Nephron (organoid): ENCODE measurements around the gene FGGY.
"Not testable (repeated sequence)": the region's sequence is repeated elsewhere in the genome, so short reads cannot be mapped to it uniquely, and the experiment has no call there.

Source experiments
- H3K27ac Mint-ChIP-seq, 3 experiments: 2 replicates each; pipeline ENCODE4 v1.8.0; 2020; ENCODE audit warnings: mixed read lengths in 3 of 3, mild to moderate bottlenecking in 2 of 3, moderate library complexity in 1 of 3
- H3K27me3 Mint-ChIP-seq: 2 replicates; pipeline ENCODE4 v1.8.0; 2021; ENCODE audit warnings: low read depth, mild to moderate bottlenecking, moderate library complexity, mixed read lengths
- H3K36me3 Mint-ChIP-seq: 2 replicates; pipeline ENCODE4 v1.8.0; 2020; ENCODE audit warnings: low read depth, mixed read lengths
- H3K4me1 Mint-ChIP-seq: 2 replicates; pipeline ENCODE4 v1.8.0; 2020; ENCODE audit warnings: mixed read lengths
- H3K4me3 Mint-ChIP-seq, 3 experiments: 2 replicates each; pipeline ENCODE4 v1.8.0; 2020; ENCODE audit warnings: mild to moderate bottlenecking in 3 of 3, mixed read lengths in 3 of 3, moderate library complexity in 2 of 3
- H3K9me3 Mint-ChIP-seq: 2 replicates; pipeline ENCODE4 v1.8.0; 2020; ENCODE audit warnings: mixed read lengths
- CTCF ChIP-seq, 3 experiments: fragments of 200-600 bp; sonication (generic); IDR thresholded peaks; one replicate each; pipeline ENCODE4 v1.5.0; 2021; ENCODE audit warnings: antibody characterized with exemption in 3 of 3; ENCODE audit not compliant: unreplicated experiment in 3 of 3

The FGGY gene

GRCh38 chr1:59528471-59528870, 231.6 kb downstream of the FGGY start:
- H3K4me3 Mint-ChIP-seq: no peak overlapping the region
- H3K36me3 Mint-ChIP-seq: peaks cover 9% of the 10 kb centered on the region
- peaks cover 8% of the 10 kb centered on the region for H3K9me3 Mint-ChIP-seq
- no peaks in the 10 kb centered on the region for H3K27me3 Mint-ChIP-seq
- H3K4me1 Mint-ChIP-seq: peaks cover 1% of the 10 kb centered on the region
- H3K27ac Mint-ChIP-seq: no peak overlapping the region
- TF ChIP-seq CTCF (IDR thresholded peaks at IDR 0.05; ENCODE audit: unreplicated experiment in 3 of 3): no peak

GRCh38 chr1:59528900-59529299, 232.0 kb downstream of the FGGY start:
- Mint-ChIP-seq H3K27ac (no peak overlapping the region), H3K36me3 (peaks cover 10% of the 10 kb centered on the region), H3K4me1 (no peaks in the 10 kb centered on the region), H3K4me3 (no peak overlapping the region), H3K9me3 (peaks cover 10% of the 10 kb centered on the region), H3K27me3 (no peaks in the 10 kb centered on the region)
- TF ChIP-seq CTCF (IDR thresholded peaks at IDR 0.05; ENCODE audit: unreplicated experiment in 3 of 3): no peak

DNA sequence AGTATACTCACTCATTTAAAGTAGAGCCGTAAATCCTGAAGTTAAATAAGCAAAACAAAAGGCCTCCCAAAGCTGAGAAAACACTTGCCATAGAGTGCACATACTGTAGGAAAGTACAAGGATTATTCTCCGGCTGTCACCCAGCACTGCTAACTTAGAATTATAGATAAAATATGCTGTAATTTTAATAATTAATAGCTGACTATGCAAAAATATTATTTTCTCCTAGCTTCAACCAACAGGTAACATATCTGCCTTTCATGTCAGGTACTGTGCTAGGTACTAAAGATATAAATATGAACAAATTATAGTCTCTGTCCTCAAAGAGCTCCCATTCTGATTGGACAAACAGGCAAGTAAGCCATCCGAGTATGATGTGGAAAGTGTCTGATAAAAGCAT, 233.2 kb downstream of the FGGY start:
- H3K4me3 Mint-ChIP-seq: no peak overlapping the region
- H3K36me3 Mint-ChIP-seq: peaks cover 13% of the 10 kb centered on the region
- no peak for TF ChIP-seq CTCF (IDR thresholded peaks at IDR 0.05; ENCODE audit: unreplicated experiment in 3 of 3)
- no peak overlapping the region for H3K27ac Mint-ChIP-seq
- H3K27me3 Mint-ChIP-seq: no peaks in the 10 kb centered on the region
- H3K9me3 Mint-ChIP-seq: peaks cover 13% of the 10 kb centered on the region
- no peaks in the 10 kb centered on the region for H3K4me1 Mint-ChIP-seq

DNA sequence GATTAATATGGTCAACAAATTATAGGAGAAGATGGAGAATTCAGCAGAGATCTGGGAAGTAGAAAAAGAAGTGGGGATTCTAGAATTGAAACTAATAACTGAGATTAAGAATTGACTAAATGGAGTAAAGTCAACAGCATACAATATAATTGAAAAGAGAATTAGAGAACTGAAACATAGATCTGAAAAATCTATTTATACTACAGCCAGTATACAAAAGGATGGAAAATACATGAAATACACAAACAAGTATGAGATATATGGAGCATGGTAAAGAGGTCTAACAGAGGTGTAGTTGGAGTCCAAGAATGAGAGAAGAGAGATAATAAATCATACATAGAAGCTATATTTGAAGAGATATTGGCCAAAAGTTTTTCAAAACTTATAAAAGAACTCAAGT, 235.2 kb downstream of the FGGY start:
- no peak for TF ChIP-seq CTCF (IDR thresholded peaks at IDR 0.05; ENCODE audit: unreplicated experiment in 3 of 3)
- H3K36me3 Mint-ChIP-seq: peaks cover 13% of the 10 kb centered on the region
- no peaks in the 10 kb centered on the region for H3K4me1 Mint-ChIP-seq
- no peak overlapping the region for H3K4me3 Mint-ChIP-seq
- peaks cover 18% of the 10 kb centered on the region for H3K9me3 Mint-ChIP-seq
- no peaks in the 10 kb centered on the region for H3K27me3 Mint-ChIP-seq
- no peak overlapping the region for H3K27ac Mint-ChIP-seq

- not testable (repeated sequence) for H3K27ac Mint-ChIP-seq, H3K36me3 Mint-ChIP-seq, H3K4me1 Mint-ChIP-seq, H3K9me3 Mint-ChIP-seq, H3K27me3 Mint-ChIP-seq, H3K4me3 Mint-ChIP-seq
These were observed 241.6 kb downstream of the FGGY start for GRCh38 chr1:59538476-59538875.

GRCh38 chr1:59539961-59540681, 243.2 kb downstream of the FGGY start:
- Mint-ChIP-seq H3K36me3 (no peaks in the 10 kb centered on the region), H3K4me3 (no peak overlapping the region), H3K27ac (peak overlapping the region in 1 of 3 experiments; percentile 9), H3K9me3 (peaks cover 5% of the 10 kb centered on the region), H3K4me1 (peaks cover 18% of the 10 kb centered on the region), H3K27me3 (no peaks in the 10 kb centered on the region)
- no peak for TF ChIP-seq CTCF (IDR thresholded peaks at IDR 0.05; ENCODE audit: unreplicated experiment in 3 of 3)
